Left lung (tissue), 10 donors: ENCODE results near the gene AGAP1. TPM values are rescaled to one million over a fixed set of nuclear protein-coding genes. Genes with fewer than 3 reads are reported as not detected.

Experiments used
- ATAC-seq: fragments of 200-7000 bp; cut with Tn5 transposase; one replicate; pipeline ENCODE4 v1.9.1; 2020; ENCODE audit warnings: moderate library complexity
- DNase-seq, 4 donors: peaks; one replicate each; pipeline ENCODE4 v3.0.0-alpha.2; 2013 to 2020
- H3K27ac ChIP-seq, 2 donors: fragments of 200-600 bp; sonication (generic) in 1 of 2; one replicate each; pipeline versions ENCODE4 v1.5.0 to v1.8.0; 2020 to 2021
- H3K27me3 ChIP-seq, 2 donors: fragments of 200-600 bp; sonication (generic) in 1 of 2; one replicate each; pipeline versions ENCODE4 v1.5.0 to v1.8.0; 2020 to 2021
- H3K36me3 ChIP-seq, 2 donors: fragments of 200-600 bp; sonication (generic) in 1 of 2; one replicate each; pipeline versions ENCODE4 v1.5.0 to v1.8.0; 2020 to 2021
- H3K4me1 ChIP-seq, 2 donors: fragments of 200-600 bp; one replicate each; pipeline ENCODE4 v1.8.0; 2021
- H3K4me3 ChIP-seq, 2 donors: fragments of 200-600 bp; sonication (generic) in 1 of 2; one replicate each; pipeline versions ENCODE4 v1.5.0 to v1.8.0; 2020 to 2021; ENCODE audit warnings: mild to moderate bottlenecking in 1 of 2
- H3K9me3 ChIP-seq, 2 donors: fragments of 200-600 bp; sonication (generic) in 1 of 2; one replicate each; pipeline versions ENCODE4 v1.5.0 to v1.8.0; 2020 to 2021
- CTCF ChIP-seq, 2 donors: fragments of 200-600 bp; sonication (generic) in 1 of 2; IDR thresholded peaks; one replicate each; pipeline versions ENCODE4 v1.5.0 to v1.8.0; 2021; ENCODE audit warnings: antibody characterized with exemption in 2 of 2
- intact Hi-C, 2 donors: fragments of 100-400 bp; cut with DNase I; formaldehyde crosslinking; loops; one replicate each; pipeline versions ENCODE4 v1.11.2 to v1.14.2; 2022
- polyA plus RNA-seq, 6 donors: library from polyadenylated mRNA; unstranded; fragments of 120-200 nt; gene quantifications; one replicate each; pipeline ENCODE4 v1.2.1, GENCODE V29; 2013; ENCODE audit not compliant: insufficient read length in 6 of 6
- total RNA-seq, 2 donors: library from RNA; stranded (reverse); fragmentation: NEBNext Ultra II Directional; extraction: Animal tissue kit (Norgen Biotek cat#: 25700); gene quantifications; one replicate each; pipeline ENCODE4 v1.2.1, GENCODE V29; 2021
- donor health status: DM: no; HTN: yes; CAD: no.
- donor health status: DM: no; HTN: no; CAD: no.

Gene AGAP1
- total and polyA plus RNA-seq, 8 donors: 13.1 to 25.4 (median 22.4) TPM

GRCh38 chr2:235898766-235899165, 404.9 kb downstream of the AGAP1 start:
- no peaks in the 10 kb centered on the region for H3K9me3 ChIP-seq
- ATAC-seq (no peak), DNase-seq (no peak)
- no peak for TF ChIP-seq CTCF (IDR thresholded peaks at IDR 0.05)
- no peak overlapping the region for H3K4me3 ChIP-seq
- no peaks in the 10 kb centered on the region for H3K4me1 ChIP-seq
- intact Hi-C loops: no loop called here
- no peaks in the 10 kb centered on the region for H3K36me3 ChIP-seq
- H3K27me3 ChIP-seq: no peaks in the 10 kb centered on the region
- H3K27ac ChIP-seq: no peak overlapping the region

GRCh38 chr2:235900631-235901030, 406.8 kb downstream of the AGAP1 start:
- H3K36me3 ChIP-seq: no peaks in the 10 kb centered on the region
- DNase-seq (no peak), ATAC-seq (no peak)
- no peaks in the 10 kb centered on the region for H3K27me3 ChIP-seq
- no peak overlapping the region for H3K4me3 ChIP-seq
- no peak overlapping the region for H3K27ac ChIP-seq
- intact Hi-C loops: no loop called here
- H3K4me1 ChIP-seq: no peaks in the 10 kb centered on the region
- TF ChIP-seq CTCF (IDR thresholded peaks at IDR 0.05): no peak
- H3K9me3 ChIP-seq: no peaks in the 10 kb centered on the region

GRCh38 chr2:235901243-235901642, 407.4 kb downstream of the AGAP1 start:
- no peak for DNase-seq
- no peak overlapping the region for H3K27ac ChIP-seq
- TF ChIP-seq CTCF (IDR thresholded peaks at IDR 0.05): no peak
- H3K27me3 ChIP-seq: no peaks in the 10 kb centered on the region
- no peak overlapping the region for H3K4me3 ChIP-seq
- intact Hi-C loops: no loop called here
- no peaks in the 10 kb centered on the region for H3K36me3 ChIP-seq
- H3K9me3 ChIP-seq: no peaks in the 10 kb centered on the region
- H3K4me1 ChIP-seq: no peaks in the 10 kb centered on the region
- ATAC-seq: no peak

- DNase-seq (no peak), ATAC-seq (no peak)
- Histone ChIP-seq H3K4me1 (no peaks in the 10 kb centered on the region), H3K9me3 (no peaks in the 10 kb centered on the region), H3K27ac (no peak overlapping the region), H3K36me3 (no peaks in the 10 kb centered on the region), H3K4me3 (no peak overlapping the region), H3K27me3 (no peaks in the 10 kb centered on the region)
- intact Hi-C loops: no loop called here
- TF ChIP-seq CTCF (IDR thresholded peaks at IDR 0.05): no peak
These were observed 410.1 kb downstream of the AGAP1 start for GRCh38 chr2:235903782-235904584.

- no peak for ATAC-seq
These were observed 410.7 kb downstream of the AGAP1 start for GRCh38 chr2:235904585-235904931.

More at GRCh38 chr2:235904585-235904931, 410.7 kb downstream of the AGAP1 start:
- Histone ChIP-seq H3K9me3 (no peaks in the 10 kb centered on the region), H3K4me3 (no peak overlapping the region), H3K36me3 (no peaks in the 10 kb centered on the region), H3K27me3 (no peaks in the 10 kb centered on the region), H3K4me1 (no peaks in the 10 kb centered on the region), H3K27ac (no peak overlapping the region)
- no peak for DNase-seq
- intact Hi-C loops: no loop called here
- TF ChIP-seq CTCF (IDR thresholded peaks at IDR 0.05): no peak
